HuH-7.5 (cell line): ENCODE measurements around the gene FLT3LG.
A peak's percentile ranks its signal among the peaks of the same experiment; 100 is the strongest.

Experiments
- DNase-seq: peaks from one replicate; pipeline ENCODE4 v3.0.0; 2011; ENCODE audit warnings: low spot score

FLT3LG gene, protein sequence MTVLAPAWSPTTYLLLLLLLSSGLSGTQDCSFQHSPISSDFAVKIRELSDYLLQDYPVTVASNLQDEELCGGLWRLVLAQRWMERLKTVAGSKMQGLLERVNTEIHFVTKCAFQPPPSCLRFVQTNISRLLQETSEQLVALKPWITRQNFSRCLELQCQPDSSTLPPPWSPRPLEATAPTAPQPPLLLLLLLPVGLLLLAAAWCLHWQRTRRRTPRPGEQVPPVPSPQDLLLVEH

DNA sequence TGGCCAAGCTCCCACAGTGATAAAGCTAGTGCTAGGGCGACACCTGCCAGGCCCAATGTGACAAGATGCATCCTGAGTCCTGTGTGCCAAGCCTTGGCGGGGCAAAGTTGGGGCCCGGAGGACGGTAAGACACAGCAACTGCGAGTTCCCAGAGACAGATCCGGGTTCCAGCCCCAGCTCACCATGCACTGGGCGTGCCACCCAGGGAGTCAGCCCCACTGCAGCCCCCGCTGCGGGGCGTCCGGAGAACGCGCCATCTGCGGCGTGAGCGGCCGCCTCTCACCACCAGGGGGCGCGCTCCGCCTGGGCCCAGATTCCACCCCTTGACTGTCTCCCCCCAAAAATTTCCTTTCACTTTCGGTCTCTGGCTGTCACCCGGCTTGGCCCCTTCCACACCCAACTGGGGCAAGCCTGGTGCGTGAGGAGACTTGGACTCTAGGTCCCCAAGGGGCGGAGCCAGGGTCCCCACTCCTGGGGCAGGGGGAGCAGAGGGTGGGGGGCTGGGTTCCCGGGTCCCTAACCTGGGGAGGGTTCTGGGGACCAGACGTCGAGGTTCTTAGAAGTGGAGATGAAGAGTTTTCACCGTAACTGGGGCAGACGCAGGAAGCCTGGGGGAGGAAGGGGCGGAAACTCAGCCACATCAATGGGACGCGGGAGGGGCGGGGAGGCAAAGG, at the start of gene FLT3LG:
TSS of gene FLT3LG (plus strand) at position 348 of the 674 bp plus-strand sequence. CDS start 425 bp downstream, outside the sequence.
- peak; percentile 93 for DNase-seq

GRCh38 chr19:49425178-49425577, 48.8 kb upstream of the FLT3LG start, which contains the start of gene GFY:
Gene GFY (plus strand): TSS chr19:49425388. CDS start chr19:49426431, 1,043 bp downstream.
- no peak for DNase-seq

- no peak for DNase-seq
Measured at GRCh38 chr19:49425922-49426592, 48.0 kb upstream of the FLT3LG start.

GRCh38 chr19:49427339-49427738, 46.7 kb upstream of the FLT3LG start:
- DNase-seq = no peak

DNA sequence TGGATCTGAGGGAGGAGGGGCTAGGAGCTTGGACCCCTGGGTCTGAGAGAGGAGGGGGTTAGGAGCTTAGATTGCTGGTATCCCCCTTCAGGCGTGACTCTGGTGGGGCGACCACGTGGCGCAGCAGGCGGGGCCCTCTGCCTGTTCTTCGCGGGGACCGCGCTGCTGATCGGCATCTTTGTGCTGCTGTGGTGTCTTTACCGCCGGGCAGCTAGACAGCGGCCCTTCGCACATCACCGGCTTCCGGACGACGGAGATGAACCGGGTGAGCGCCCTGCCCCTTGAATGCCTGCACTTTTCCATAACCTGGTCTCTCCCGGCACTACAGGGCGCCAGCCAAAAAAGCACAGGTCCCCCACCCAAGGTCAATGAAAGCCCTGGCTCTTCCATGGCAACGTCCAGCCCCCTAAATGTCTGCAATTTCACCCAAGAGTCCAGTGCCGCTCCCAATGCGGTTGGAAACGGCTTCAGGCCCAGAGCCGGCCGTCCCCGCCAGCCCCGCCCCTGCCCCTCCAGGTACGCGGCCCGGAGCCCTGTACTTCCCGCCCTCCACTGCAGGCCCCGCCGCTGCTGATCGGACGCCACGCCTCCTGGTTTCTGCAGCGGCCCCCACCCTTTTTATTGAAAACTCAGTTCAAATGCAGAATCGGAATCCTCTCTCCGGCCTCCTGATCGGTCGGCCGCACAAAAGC, 46.0 kb upstream of the FLT3LG start:
- DNase-seq = no peak

GRCh38 chr19:49428547-49429451, 45.2 kb upstream of the FLT3LG start:
- DNase-seq = no peak

GRCh38 chr19:49430172-49430677, 43.8 kb upstream of the FLT3LG start:
- DNase-seq = no peak

GRCh38 chr19:49430678-49431329, 43.2 kb upstream of the FLT3LG start:
- DNase-seq = no peak

DNA sequence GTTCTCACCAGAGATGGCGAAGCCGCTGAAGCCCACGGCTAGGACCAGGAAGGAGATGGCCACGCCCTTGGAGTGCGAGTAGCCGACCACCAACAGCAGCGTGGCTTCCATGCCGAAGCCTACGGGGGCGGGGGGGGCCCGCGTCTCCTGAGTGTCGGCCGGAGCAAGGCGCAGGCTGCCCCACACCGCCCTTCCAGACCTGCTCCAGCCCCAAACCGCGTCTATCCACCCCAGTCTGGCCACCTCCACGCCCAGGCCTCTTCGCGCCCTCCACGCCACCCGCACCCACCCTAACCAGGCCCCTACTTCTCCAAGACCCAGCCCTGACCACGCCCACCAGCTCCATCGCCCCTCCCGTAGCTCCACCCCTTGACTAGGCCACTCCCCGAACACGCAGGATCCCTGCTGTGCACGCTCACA, 42.7 kb upstream of the FLT3LG start:
- no peak for DNase-seq

GRCh38 chr19:49432141-49433073, 41.6 kb upstream of the FLT3LG start:
- DNase-seq = no peak

DNA sequence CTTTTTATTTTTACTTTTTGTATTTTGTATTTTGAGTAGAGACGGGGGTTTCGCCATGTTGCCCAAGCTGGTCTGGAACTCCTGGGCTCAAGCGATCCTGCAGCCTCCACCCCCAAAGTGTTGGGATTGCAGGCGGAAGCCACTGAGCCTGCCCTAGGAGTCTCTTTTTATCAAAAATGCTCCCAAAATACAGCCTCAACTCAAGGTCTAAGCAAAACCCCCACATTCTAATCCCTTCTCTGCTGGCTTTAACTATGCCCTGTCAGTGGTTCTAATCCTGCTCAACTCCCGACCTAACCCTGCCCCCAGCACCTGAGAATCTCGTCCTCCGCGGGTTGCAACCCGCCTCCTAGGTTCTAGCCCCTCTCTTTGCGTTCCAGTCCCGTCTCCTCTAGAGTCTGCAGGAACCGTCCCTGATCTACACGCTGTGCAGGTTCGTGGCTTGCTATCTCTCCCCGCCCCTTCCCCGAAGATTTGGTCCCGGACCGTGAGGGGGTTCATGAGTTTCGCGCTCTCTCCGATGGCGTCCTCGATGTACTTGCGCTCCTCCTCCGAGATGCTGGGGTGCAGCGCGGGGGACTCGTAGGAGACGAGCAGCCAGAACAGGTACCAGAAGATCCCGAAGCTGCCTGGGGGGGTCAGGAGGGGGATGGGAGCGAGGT, 40.6 kb upstream of the FLT3LG start:
- DNase-seq = no peak

DNA sequence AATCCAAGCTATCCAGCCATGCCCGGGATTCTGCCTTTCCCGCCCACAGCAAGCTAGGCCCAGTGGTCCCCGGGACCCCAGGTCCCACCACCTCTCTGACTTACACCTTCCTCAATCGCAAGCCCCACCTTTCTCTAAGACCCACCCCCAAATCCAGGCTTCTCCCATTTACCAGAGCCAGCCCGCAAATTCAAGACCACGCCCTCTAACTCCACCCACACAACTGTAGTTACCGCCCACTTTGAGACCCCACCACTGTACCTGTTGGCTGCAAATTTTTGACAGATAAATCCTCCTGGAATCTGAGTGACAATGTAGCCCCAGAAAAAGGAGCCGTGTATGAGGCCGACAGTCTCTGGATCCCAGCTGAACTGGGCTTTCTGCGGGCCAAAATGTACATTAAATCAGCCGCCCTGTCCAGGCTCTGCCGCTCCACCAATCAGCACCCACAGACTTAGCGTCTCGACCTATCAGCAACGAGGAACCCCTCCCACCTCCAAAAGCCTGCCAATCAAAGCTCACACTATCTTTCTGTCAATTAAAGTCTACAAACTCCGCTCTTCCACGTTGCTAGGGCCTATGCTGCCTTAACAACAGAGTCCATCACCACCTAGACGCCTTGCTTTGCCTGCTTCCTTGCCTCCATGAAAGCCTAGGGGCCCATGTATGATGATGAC, 39.0 kb upstream of the FLT3LG start:
- no peak for DNase-seq

GRCh38 chr19:49435670-49436069, 38.3 kb upstream of the FLT3LG start:
- no peak for DNase-seq

GRCh38 chr19:49436381-49437017, 37.5 kb upstream of the FLT3LG start:
- DNase-seq = no peak

- no peak for DNase-seq
Measured at GRCh38 chr19:49437231-49437630, 36.8 kb upstream of the FLT3LG start.

DNA sequence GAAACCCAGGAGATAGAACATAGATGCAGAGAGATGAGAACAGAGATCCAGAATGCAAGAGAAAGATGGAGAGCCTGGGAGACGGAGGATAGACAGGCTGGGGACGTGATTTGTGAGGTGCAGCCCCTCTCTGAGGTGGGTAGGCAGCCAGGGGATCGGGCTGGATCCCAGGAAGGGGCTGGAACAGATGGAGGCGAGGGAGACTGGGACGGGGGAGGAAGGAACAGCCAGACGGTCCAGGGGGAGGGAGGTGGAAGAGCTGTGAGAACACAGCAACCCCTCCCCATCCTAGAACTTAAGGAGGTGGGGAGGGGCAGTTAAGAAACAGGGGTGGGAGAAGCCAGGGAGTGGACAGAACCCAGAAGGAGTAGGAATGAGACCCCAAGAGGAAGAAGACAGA, 35.8 kb upstream of the FLT3LG start:
- DNase-seq = no peak

DNA sequence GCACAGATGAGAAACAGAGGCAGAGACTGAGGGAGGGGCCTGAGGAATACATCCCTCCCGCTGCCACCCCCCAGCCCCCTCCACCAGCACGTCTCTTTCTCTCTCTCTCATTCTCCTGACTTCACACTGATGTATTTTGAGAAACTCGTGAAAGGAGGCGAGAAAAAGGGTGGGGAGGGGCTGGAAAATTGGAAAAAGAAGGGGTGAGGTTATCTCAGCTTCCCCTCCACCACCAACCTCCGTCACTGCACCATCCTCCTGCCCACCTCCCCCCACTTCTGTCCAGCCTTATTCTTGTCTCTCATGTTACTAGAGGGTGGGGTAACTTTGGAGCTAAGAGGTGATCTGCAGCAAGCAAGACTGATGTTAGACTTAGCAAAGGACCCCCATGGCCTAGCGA, 34.2 kb upstream of the FLT3LG start:
- no peak for DNase-seq
